ENCODE data around the gene TMEM200A. TPM values are rescaled to one million over a fixed set of nuclear protein-coding genes. Genes with fewer than 3 reads are reported as not detected.

TMEM200A gene
- total RNA-seq, 1 donor from 2014 or later = 12.8 TPM

DNA sequence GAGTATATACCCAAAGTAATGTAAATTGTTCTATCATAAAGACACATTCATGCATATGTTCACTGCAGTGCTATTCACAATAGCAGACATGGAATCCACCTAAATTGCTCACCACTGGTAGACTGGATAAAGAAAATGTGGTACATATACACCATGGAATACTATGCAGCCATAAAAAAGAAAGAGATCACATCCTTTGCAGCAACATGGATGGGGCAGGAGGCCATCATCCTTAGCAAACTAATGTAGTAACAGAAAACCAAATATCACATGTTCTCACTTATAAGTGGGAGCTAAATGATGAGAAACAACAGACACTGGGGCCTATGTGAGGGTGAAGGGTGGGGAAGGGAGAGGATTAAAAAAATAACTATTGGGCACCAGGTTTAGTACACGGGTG, 11.5 kb upstream of the TMEM200A start:
- H3K4me3 Mint-ChIP-seq = no peak overlapping the region
- Histone ChIP-seq H4K20me1 (ENCODE audit: low read depth) (no peaks in the 10 kb centered on the region), H2AFZ (replicated peaks) (no peak overlapping the region), H3K79me2 (ENCODE audit: low read depth) (no peaks in the 10 kb centered on the region), H3K36me3 (no peaks in the 10 kb centered on the region), H3K9me3 (ENCODE audit: low read depth) (no peaks in the 10 kb centered on the region), H3K4me2 (no peak overlapping the region), H3K27ac (no peak overlapping the region), H3K9ac (no peak overlapping the region), H3K27me3 (no peaks in the 10 kb centered on the region), H3K4me1 (no peaks in the 10 kb centered on the region), H3F3A (ENCODE audit: low read depth) (no peaks in the 10 kb centered on the region), H3K4me3 (no peak overlapping the region)
- peaks cover 2% of the 10 kb centered on the region for H3K27me3 Mint-ChIP-seq (ENCODE audit: insufficient read depth, low read depth)
- no peak overlapping the region for H3K27ac Mint-ChIP-seq
- H3K4me1 Mint-ChIP-seq = no peaks in the 10 kb centered on the region
- DNase-seq (ENCODE audit: low spot score) = no peak
- TF ChIP-seq EZH2phosphoT487 (IDR thresholded peaks at IDR 0.05) (no peak), EZH2 (IDR thresholded peaks at IDR 0.05) (no peak)
- TF ChIP-seq, protein P1, sequence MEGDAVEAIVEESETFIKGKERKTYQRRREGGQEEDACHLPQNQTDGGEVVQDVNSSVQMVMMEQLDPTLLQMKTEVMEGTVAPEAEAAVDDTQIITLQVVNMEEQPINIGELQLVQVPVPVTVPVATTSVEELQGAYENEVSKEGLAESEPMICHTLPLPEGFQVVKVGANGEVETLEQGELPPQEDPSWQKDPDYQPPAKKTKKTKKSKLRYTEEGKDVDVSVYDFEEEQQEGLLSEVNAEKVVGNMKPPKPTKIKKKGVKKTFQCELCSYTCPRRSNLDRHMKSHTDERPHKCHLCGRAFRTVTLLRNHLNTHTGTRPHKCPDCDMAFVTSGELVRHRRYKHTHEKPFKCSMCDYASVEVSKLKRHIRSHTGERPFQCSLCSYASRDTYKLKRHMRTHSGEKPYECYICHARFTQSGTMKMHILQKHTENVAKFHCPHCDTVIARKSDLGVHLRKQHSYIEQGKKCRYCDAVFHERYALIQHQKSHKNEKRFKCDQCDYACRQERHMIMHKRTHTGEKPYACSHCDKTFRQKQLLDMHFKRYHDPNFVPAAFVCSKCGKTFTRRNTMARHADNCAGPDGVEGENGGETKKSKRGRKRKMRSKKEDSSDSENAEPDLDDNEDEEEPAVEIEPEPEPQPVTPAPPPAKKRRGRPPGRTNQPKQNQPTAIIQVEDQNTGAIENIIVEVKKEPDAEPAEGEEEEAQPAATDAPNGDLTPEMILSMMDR (IDR thresholded peaks at IDR 0.05) = no peak
- H3K9me3 Mint-ChIP-seq = no peaks in the 10 kb centered on the region
- H3K36me3 Mint-ChIP-seq = no peaks in the 10 kb centered on the region

DNA sequence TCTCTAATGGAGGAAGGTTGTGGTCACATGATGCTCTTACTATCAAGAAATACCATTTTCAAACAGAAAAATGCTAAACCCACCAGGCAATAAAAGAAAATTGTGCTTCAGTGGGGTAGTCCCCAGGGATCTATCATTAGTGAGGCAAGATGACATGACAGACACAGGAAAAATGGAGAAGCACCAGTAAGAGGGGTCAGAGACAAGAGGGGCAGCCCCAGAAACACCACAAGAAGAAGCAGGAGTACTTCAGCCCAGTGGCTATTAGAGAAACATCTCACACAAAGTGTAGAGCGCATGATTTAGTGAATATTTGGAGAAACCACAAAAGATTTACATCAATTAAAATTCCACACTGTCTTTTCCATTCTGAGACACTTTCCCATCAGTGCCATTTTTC, 10.2 kb upstream of the TMEM200A start:
- Histone ChIP-seq H4K20me1 (ENCODE audit: low read depth) (no peaks in the 10 kb centered on the region), H3K36me3 (no peaks in the 10 kb centered on the region), H3K4me1 (no peaks in the 10 kb centered on the region), H3K4me3 (no peak overlapping the region), H3K79me2 (ENCODE audit: low read depth) (no peaks in the 10 kb centered on the region), H3F3A (ENCODE audit: low read depth) (no peaks in the 10 kb centered on the region), H3K9ac (no peak overlapping the region), H3K27me3 (no peaks in the 10 kb centered on the region), H2AFZ (replicated peaks) (no peak overlapping the region), H3K27ac (no peak overlapping the region), H3K9me3 (ENCODE audit: low read depth) (no peaks in the 10 kb centered on the region), H3K4me2 (no peak overlapping the region)
- Mint-ChIP-seq H3K9me3 (no peaks in the 10 kb centered on the region), H3K27me3 (ENCODE audit: insufficient read depth, low read depth) (peaks cover 2% of the 10 kb centered on the region), H3K36me3 (no peaks in the 10 kb centered on the region), H3K27ac (no peak overlapping the region), H3K4me1 (no peaks in the 10 kb centered on the region), H3K4me3 (no peak overlapping the region)
- no peak for DNase-seq (ENCODE audit: low spot score)
- TF ChIP-seq, protein P1 (IDR thresholded peaks at IDR 0.05) = no peak
- TF ChIP-seq EZH2phosphoT487 (IDR thresholded peaks at IDR 0.05) (no peak), EZH2 (IDR thresholded peaks at IDR 0.05) (no peak)

DNA sequence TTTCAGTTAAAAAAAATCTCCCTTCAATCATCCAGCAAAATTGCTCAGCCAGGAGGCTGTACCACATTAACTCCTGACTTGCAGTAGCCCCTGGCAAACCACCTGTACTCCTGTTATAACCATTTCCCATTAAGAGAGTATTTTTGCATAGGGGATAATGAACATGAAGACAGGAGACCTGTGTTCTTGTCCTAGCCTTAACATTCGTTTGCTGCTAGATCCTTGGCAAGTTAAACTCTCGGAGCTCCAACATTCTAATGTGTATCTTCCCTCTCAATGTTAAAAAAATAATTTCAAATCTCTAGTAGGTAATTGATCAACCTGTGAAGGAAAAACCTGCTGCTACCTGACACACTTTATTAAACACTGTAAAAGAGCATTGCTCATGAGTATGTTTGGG, 8.4 kb upstream of the TMEM200A start:
- H3K4me3 ChIP-seq = no peak overlapping the region
- Mint-ChIP-seq H3K27ac (no peak overlapping the region), H3K4me1 (no peaks in the 10 kb centered on the region), H3K9me3 (no peaks in the 10 kb centered on the region), H3K36me3 (no peaks in the 10 kb centered on the region), H3K4me3 (no peak overlapping the region), H3K27me3 (ENCODE audit: insufficient read depth, low read depth) (peaks cover 4% of the 10 kb centered on the region)
- TF ChIP-seq EZH2phosphoT487 (IDR thresholded peaks at IDR 0.05) (no peak), EZH2 (IDR thresholded peaks at IDR 0.05) (no peak)
- TF ChIP-seq, protein P1 (IDR thresholded peaks at IDR 0.05) = no peak
- H3F3A ChIP-seq (ENCODE audit: low read depth) = no peaks in the 10 kb centered on the region
- no peaks in the 10 kb centered on the region for H3K9me3 ChIP-seq (ENCODE audit: low read depth)
- H3K4me2 ChIP-seq = no peak overlapping the region
- H2AFZ ChIP-seq (replicated peaks) = no peak overlapping the region
- no peaks in the 10 kb centered on the region for H3K79me2 ChIP-seq (ENCODE audit: low read depth)
- no peaks in the 10 kb centered on the region for H4K20me1 ChIP-seq (ENCODE audit: low read depth)
- H3K36me3 ChIP-seq = no peaks in the 10 kb centered on the region
- no peak overlapping the region for H3K9ac ChIP-seq
- H3K27me3 ChIP-seq = no peaks in the 10 kb centered on the region
- no peaks in the 10 kb centered on the region for H3K4me1 ChIP-seq
- DNase-seq (ENCODE audit: low spot score) = no peak
- H3K27ac ChIP-seq = no peak overlapping the region
